Testis (tissue), 2 donors: ENCODE measurements around the gene TAP2.
"Not testable (repeated sequence)": the region's sequence is repeated elsewhere in the genome, so short reads cannot be mapped to it uniquely, and the experiment has no call there.

Experiments
- CTCF ChIP-seq, 3 experiments: fragments of 450-650 bp in 2 of 3; fragments of 200-600 bp in 1 of 3; sonication (generic) in 1 of 3; IDR thresholded peaks; one replicate each; pipeline ENCODE4 v1.5.1; 2016 to 2019; ENCODE audit warnings: antibody characterized with exemption in 3 of 3, mild to moderate bottlenecking in 2 of 3, moderate library complexity in 1 of 3
- POLR2A ChIP-seq: fragments of 450-650 bp; IDR thresholded peaks from one replicate; pipeline ENCODE4 v1.6.1; 2017; ENCODE audit warnings: antibody characterized with exemption, mild to moderate bottlenecking, moderate library complexity

DNA sequence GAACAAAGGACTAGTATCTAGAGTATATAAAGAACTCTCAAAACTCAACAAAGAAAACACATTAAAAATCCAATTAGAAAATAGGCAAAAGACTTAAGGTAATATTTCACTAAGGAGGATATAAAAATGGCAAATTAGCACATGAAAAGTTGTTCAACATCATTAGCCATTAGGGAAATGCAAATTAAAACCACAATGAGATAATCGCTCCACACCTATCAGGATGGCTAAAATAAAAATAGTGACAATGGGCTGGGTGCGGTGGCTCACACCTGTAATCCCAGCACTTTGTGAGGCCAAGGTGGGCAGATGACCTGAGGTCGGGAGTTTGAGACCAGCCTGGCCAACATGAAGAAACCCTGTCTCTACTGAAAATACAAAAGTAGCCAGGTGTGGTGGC lies 42.4 kb upstream of the TAP2 start:
- TF ChIP-seq CTCF (IDR thresholded peaks at IDR 0.05); POLR2A: not testable (repeated sequence)
